GM21360 (cell line): ENCODE data around the gene SLC5A6.
"Not testable (repeated sequence)": the region's sequence is repeated elsewhere in the genome, so short reads cannot be mapped to it uniquely, and the experiment has no call there.

Experiments used
- ATAC-seq: cut with Tn5 transposase; IDR thresholded peaks from one replicate; pipeline ENCODE4 v1.9.1; 2021; ENCODE audit warnings: mild to moderate bottlenecking, moderate library complexity; ENCODE audit not compliant: unreplicated experiment

SLC5A6 gene

DNA sequence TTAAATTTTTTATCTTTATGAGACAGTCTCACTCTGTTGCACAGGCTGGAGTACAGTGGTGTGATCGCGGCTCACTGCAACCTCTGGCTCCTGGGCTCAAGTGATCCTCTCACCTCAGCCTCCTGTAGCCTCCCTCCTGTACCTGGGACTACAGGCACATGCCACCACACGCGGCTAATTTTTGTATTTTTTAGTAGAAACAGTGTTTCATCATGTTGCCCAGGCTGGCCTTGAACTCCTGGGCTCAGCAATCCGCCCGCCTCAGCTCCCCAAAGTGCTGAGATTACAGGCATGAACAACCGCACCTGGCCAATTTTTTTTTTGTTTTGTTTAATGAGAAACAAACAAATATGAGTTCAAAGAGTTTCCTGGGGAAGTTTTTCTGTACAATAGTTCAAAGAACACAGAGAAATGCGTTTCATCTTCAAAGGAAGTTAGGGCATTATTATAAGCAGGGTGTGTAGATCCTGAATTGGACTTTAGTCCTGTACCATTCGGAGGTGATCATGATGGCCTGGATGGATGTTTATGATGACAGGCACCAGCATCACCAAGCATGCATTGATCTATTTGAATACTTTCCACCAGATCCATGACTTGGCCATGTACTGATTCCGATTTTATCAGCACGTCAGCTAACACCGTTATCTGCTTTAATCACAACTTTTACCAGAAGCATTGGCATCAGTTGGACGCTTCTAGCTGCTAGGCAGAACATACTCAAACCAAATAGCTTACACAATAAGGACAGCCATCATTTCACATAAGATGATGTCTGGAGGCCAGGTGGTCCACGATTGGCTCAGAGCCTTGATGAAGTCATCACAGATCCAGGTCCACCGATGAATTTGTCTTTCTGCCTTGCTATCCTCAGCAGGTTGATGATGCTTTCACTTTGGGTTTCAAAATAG lies 34.4 kb downstream of the SLC5A6 start:
- ATAC-seq: no peak

DNA sequence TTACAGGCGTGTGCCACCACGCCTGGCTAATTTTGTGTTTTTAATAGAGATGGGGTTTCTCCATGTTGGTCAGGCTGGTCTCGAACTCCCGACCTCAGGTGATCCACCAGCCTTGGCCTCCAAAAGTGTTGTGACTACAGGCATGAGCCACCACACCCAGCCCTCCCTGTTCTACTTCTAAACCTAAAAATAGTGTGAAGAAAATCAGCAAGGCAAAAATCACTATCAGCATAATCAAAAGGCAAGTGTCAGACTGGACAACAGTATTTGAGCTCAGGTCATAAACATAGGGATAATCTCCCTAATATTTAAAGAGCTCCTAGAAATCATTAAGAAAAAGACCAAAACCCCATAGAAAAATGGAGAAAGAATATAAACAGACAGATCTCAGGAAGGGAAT lies 36.3 kb downstream of the SLC5A6 start:
- not testable (repeated sequence) for ATAC-seq

DNA sequence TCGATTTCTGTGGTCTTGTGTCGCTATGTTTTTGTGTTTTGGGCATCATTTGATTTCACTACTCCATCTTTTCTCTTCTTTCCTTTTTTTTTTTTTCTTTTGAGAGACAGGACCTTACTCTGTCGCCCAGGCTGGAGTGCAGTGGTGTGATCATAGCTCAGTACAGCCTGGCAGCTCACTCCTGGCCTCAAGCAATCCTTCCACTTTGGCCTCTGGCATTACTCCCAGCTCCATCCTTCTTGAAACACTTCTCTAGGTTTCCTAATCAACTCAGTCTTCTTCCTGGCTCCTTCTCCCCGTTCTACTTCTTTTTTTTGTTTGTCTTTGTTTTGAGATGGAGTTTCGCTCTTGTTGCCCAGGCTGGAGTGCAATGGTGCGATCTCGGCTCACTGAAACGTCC lies 36.7 kb downstream of the SLC5A6 start:
- no peak for ATAC-seq

DNA sequence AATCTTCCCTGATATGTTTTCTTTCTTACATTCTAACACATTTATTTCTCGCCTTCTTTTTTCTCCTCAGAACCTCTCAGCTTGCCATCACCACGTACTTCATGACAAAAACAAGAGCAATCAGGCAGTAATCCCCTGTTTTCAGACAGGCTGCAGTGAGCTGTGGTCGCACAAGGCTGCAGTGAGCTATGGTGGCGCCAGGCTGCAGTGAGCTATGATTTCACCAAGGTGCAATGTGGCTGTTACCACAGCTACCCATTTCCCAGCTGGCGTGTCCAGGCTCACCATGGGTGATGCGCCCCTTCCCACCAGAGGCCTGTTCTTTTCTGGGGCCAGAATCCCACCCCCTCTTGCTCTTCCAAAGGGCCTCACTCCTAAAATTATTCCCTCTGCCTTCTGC lies 37.4 kb downstream of the SLC5A6 start:
- no peak for ATAC-seq

DNA sequence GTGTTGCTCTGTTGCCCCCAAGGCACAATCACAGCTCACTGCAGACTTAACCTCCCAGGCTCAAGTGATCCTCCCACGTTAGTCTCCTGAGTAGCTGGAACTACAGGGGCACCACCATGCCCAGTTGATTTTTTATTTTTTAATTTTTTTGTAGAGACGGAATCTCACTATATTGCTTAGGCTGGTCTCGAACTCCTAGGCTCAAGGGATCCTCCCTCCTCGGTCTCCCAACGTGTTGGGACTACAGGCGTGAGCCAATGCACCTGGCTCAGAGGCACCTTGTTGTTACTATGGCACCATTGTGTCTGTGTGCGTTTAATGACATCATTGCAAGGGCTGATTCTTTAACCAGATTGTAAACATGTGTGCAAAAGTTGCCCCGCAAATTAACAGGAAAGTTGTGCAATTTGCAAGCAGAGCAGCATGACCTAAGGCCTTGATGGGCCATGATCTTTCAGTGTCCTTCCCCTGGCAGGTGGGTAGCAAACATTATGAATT lies 40.7 kb downstream of the SLC5A6 start:
- no peak for ATAC-seq

DNA sequence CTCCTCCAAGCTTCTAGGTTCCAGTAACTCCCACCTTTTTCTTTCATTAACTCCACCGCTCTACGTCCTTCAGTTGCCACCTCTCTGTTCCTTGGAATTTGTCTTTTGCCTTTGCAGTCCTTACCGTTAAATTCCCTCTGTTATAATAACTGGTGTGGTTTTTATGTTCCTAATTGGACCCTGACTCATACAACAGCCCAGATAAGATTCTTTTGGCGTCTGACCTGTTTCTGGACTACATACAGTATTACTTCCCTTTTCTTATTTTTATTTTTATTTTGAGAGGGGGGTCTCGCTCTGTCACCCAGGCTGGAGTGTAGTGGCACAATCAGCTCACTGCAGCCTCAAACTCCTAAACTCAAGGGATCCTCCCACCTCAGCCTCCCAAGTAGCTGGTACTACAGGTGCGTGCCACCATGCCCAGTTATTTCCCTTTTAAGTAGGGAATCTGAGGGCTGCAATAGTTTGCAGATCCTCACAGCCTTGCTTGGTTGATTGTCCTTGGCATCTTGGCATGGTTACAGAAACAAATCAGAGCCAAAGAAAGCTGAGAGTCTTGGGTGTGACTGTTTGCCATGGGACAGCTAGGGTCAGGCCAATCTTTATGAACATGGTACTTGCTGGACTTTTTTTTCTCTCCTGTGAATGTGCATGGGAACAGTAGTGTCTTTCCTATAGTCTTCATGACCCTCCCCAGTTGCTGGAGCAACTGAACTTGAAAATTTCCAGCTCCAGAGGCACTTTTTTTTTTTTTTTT lies 41.3 kb downstream of the SLC5A6 start:
- no peak for ATAC-seq

DNA sequence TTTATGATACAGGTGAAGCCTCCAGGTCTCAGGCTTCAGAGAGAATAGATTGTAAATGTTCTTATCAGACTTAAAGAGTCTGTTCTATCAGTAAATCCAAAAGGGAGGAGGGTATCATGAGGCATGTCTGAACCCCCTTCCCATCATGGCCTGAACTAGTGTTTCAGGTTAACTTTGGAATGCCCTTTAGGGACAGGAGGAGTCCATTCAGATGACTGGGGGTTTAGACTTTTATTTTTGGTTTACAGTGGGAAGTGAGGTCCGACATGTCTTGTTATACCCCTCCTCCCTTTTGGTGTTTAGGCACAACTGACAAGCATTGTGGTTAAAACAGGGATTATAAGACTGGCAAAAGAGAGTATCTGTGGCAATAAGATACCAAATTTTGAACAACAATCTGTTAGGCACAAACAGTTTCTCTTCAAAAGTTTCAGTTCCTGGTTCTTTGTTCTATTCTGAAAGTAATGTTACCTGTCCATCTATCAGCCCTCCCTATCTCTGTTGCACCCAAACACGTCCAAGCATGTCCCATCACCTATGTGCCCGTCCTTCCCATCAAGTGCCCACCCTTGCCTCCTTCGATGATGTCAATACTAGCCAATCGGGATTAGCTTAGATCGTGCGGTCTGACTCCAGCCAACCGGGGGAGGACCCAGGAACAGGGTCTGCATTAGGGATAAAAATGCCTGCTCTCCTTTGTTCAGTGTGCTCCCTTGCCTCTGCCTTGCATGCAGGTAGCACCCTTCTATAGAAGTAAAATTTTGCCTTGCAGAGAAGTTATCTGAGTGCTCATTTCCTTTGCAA lies 46.9 kb downstream of the SLC5A6 start:
- no peak for ATAC-seq

DNA sequence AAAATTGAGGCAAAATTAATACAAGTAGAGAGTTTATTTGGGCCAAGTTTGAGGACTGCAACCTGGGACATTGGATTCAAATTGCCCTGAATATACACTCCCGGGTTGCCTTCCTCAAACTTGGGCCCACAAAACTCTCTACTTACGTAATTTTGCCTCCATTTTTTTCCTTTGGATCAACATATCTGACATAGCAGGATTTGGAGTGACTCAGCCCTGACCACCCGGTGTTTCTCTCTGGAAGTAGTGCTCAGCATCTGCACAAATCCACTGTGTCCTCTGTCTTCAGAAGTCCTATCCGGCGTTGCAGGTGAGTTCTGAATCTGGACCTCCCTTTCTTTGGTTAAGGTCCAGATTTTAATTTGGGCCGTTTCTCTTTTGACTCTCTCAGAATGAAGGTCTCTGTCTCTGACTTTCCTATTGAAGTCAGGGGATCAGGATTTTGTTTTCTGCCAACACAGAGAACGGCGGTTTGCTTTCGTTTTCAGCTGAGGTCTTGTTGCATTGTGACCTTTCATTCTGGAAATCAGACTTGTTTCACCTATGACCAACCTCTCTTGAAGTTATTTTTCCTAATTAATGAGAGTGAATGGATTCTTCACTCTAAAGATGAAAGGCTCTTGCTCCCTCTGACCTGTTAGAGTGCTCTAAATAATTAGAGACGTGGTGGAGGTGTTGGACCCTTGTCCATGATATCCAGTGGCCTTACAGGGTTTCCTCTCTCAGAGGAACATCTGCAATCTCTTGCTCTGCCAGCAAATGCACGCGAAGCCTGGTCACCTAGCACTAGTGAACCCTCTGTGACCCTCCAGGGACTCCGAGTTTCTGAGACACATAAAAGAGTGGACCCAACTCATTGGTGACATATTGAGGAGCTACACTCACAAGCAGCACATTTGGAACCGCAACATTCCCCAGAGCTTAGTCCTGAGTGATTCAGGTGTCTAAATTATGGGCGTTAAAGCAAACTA lies 49.6 kb downstream of the SLC5A6 start:
- ATAC-seq: no peak

DNA sequence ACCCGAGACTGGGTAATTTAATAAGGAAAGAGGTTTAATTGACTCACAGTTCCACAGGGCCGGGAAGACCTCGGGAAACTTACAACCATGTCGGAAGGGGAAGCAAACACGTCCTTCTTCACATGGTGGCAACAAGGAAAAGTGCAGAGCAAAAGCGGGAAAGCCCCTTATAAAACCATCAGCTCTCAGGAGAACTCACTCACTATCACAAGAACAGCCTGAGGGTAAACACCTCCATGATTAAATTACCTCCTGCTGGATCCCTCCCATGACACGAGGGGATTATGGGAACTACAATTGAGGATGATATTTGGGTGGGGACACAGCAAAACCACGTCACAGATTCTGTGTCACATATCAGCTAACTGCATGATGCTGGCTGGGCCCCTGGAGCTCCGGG lies 51.9 kb downstream of the SLC5A6 start:
- no peak for ATAC-seq

DNA sequence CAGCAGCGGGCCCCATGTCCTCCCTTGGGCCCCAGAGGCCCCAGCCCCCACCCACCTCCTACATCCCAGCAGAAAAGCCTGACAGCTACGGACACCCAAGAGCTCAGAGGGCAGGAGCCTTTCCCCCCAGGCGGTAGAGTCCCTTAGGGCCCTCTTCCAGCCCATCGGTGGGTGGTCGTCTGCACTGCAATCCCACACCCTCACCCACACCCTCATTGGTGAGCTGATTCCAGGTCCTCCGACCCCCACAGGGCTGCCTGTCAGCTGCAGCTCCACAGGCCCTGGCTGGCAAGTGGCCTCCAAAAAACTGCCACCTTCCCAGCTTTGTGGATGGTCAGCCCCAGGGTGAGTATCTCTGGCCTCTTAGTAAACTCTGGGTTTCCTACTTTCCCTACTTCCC lies 52.8 kb downstream of the SLC5A6 start:
- ATAC-seq: no peak

DNA sequence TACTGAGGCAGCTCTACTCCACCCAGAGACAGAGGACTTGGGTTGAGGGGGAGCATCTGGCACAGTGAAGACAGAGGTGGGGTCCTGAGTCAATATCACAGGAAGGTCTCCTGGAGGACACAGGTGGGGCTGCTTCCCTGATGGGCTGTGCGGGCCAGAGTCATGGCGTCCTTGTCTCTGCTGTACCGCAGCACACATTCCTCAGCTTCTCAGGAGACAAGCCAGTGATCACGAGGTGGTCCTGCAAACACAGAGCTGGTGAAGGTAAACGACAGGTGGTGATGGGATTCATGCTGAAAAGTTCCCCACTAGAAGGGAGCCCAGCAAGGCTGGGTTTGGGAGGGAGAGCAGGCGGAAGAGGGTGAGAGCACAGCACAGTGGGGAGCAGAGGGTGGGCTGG lies 53.6 kb downstream of the SLC5A6 start:
- ATAC-seq: no peak

DNA sequence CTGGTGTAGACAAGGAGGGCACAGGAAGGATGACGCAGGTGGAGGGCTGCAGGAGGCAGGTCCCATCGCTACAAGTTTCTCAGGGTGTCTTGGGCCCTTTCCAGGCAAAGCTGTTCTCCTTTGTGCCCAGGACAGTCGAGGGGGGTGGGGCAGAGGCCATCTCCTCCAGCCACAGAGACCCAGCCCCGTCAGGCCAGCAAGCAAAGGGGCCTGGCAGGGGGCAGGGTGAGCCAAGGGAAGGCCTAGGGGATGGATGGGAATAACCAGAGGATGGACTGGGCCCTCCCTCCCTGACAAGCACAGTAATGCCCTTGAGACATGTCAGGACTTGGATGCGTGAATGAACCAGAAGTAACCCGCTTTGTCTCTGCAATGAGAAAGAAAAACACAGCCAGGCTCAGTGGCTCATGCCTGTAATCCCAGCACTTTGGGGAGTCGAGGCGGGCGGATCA lies 57.0 kb downstream of the SLC5A6 start:
- ATAC-seq: no peak

DNA sequence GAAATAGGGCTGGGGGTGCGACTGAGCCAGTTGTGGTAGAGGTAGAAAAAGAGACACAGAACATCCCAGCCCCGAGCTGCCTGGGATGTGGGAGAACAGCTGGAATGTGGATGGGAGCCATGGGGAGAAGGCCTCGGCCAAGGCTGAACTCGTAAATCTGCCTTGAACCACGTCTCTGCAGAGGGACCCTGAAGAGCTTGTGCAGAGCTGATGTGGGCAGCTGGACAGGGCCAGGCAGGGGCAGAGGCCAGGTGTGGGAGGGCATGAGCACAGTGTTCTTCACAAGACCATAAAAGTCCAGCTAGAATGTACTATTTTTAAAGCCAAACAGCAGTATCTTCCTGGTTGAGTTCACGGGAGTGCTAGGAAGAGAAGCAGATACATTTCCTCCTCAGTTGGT lies 57.6 kb downstream of the SLC5A6 start:
- ATAC-seq: no peak

DNA sequence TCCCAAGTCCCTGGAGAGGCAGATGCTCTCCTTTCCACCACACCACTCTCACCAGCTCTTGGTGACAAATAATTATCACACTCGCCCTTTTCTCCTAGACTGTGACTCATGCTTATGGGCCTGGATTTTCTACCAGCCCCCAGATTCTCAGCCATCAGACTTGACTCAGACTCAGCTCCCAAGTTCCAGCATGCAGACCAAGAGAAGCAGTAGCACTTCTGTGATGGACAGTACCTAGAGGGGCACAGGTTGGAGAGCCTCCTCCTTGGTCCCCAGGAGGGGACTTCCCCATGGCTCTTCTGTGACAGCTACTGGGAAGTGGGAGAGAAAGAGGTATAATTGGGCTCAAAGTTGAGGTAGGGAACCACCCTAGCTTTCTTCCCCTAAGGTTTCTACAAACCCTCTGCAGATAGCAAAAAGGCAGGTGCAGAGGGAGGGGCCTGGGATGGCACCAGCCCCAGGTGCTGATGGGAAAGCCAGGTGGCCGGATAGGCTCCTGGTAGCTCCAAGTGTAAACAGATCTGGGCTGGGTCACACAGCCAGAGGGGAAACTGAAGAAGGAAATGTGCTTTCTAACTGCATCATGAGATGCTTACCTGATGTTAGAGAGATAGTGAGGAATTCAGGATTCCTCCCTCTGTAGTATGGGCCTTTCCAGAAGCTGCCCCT lies 59.1 kb downstream of the SLC5A6 start:
- ATAC-seq: no peak

DNA sequence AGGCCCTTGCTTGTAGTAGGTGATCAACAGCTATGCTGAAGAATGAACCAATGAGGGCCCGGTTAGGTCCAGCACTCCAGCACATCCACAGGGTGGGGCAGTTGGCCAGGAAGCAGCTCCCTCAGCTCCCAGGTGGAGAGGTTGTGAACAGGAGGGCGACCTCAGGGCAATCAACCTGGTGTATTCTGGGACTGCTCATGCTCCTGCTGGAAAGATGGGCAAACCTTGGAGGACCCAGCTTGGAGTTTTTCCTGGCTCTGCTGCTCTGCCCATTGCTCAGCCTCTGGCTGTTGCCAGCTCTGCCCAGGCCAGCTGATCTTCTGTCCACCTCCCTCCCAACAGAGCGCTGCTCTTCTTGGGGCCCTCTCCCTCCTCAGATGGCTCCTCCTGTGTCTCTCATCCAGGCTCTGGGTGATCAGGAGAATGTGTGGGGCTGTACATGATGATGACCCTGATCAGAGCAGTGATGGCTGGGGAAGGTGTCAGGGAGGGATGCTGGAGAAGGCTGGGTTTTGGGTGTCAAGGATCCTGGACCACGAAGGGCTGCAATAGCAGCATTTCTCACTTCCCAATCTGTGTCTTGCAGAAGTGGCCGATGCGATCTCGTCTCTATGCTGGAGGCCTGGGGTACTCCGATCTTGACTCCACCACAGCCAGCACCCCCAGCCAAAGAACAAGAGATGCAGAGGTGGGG lies 59.8 kb downstream of the SLC5A6 start:
- ATAC-seq: no peak

DNA sequence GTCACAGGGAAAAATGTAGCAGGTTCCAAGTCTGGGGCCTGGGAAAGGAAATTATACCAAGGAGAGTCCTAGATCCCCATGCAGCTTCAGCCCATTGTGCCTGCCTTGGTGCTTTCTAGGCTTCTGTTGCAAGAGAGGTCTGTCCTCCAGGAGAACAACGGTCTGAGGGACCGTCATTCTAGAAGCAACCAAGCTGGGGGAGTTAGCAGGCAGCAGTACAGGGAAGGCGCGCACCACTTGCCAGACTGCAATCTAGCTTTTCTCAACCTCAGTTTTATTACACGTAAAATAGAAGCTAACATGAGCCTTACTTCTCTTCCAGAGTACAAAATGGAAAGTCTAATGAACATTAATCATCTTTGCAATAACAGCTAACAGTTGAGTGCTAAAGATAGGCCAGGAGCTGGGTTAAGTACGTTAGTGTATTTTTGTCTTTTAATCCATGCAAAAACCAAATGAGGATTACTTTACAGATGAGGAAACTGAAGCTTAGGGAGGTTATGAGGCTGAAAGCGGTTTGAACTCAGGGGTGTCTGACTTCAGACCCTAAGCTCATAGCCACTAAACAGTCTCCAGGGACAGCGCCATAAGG lies 61.3 kb downstream of the SLC5A6 start:
- ATAC-seq: no peak
